Anterior cingulate cortex (tissue), 58 donors: ENCODE results near the gene MORN2.

ENCODE experiments used
- DNase-seq, 58 donors: peaks; one replicate each; lab custom pipeline; 2025; lab: John Stamatoyannopoulos, UW

MORN2 gene

DNA sequence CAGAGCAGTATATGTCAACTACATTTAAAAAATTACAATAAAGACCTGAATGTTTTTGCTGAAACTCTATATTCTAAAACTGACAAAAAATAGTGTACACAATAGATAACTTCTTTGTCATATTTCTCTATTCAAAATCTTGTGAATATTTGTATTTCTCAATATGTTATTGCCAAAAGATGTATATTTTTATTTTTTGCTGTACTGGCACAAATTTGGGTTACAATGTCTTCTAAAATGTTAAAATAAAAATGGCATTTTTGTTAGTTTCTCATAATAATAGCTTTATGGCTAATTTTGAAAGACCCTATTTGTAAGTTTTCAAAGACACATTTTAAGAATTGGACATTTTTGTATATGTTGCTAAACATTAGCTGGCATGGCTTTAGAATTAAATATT, 13.3 kb downstream of the MORN2 start:
- DNase-seq = no peak

DNA sequence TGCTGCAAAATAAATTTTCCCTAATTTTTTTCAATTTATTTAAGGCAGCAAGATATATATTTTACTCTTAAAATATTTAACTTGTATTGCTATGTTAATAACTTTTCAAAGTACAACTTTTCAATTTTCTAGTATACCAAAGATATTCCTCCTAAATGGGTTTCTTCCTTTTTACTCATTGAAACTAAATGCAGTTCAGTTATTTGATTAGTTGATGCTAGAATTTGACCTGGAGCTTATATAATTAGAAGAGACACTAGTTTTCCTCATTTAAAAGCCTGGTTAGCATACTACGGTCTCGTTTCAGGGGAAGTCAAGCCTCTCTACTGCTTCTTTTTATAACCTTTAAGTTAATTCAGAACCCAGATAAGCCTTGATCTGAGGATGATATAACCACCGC, 13.8 kb downstream of the MORN2 start, which contains the start of gene ARHGEF33:
TSS of gene ARHGEF33 (plus strand) at position 301 of the 400 bp plus-strand sequence. CDS start 29,573 bp downstream, outside the sequence.
- no peak for DNase-seq

DNA sequence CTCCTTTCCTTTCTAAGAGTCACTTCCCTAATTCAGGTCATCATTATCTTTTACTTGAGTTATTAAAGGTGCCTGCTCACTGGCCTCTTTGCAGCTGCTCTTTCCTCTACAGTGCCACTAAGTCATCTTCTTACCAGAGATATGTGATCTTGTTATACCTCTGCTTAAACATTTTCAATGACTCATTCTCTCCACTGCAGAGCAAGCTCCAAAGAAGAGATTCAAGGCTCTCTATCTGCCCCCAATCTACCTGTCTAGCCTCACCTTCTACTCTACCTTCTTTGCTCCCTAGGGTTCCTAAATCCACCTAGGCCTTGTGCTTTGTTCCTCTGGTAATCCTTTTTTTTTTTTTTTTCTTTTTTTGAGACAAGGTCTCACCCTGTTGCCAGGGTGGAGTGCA, 17.0 kb downstream of the MORN2 start:
- no peak for DNase-seq

DNA sequence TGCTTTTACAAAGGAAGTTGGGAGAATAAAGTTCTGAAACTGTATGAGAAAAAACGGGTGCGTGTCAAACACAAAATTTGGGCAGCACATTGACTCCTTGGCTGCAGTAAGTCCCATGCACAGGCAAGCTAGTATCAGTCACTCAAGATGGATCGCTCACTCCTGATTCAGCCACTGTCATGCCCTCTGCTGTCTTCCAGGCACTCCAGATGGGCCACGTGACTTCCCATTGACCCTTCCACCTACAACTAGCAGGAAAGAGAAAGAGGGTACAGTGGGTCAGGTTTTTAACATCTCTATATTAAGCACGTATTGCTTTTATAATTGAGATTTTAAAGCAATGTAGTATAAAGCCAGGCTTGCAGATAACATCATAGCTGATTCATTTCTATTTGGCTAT, 22.5 kb downstream of the MORN2 start:
- DNase-seq = no peak

DNA sequence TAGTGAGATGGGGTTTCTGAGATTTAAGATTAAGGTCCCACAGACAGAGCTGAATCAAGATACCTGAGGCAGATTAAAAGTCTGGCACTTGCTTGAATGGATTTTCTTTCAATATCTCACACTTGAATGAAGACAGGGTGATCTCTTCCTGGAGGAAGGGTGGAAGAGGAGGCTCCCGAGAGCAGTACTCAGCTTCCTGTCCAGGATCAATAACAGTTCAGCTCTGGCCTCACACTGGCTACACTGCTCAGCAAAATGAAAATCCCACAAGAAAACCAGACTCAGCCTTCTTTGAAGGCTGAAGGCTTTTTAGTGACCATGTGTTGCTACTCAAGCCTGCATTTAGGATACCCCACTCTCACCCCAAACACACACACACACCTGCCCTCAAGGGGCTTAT, 24.9 kb downstream of the MORN2 start:
- DNase-seq = no peak

DNA sequence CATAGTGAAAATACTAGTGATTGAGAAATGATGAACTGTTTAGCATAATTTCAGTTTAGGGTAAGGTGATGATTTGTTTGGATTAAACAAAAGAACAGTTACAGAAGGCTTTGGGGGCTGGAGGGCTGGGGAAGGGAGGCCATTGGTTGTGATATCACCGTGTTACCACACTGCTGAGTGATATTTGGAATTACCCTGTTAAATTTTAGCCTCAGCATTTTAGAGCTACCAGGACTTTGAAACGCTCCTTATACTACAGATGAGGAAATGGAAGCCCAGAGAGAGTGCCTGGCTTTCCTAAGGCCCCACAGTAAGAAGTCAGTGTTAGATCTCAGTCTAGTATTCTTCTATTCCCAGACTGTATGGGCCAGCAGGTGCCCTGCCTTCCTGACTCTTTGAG, 29.5 kb downstream of the MORN2 start:
- no peak for DNase-seq

DNA sequence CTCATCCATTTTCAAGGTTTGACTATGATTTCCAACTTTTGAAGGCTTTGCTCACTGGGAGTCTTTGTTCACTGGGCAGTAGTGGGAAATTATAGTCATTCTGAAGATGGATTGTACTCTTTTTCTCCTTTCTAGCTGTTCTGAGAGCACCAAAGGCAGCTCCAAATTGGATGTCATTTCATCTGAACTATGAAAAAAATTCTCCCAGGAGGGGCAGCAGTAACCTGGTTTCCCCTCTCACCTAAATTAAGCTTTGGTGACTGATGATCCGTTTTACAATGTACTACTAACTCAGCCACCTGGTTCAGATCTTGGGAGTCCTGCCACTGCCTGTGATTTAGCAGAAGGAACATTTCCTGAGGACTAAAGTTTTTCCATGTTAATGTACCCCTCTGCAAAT, 31.5 kb downstream of the MORN2 start:
- no peak for DNase-seq

DNA sequence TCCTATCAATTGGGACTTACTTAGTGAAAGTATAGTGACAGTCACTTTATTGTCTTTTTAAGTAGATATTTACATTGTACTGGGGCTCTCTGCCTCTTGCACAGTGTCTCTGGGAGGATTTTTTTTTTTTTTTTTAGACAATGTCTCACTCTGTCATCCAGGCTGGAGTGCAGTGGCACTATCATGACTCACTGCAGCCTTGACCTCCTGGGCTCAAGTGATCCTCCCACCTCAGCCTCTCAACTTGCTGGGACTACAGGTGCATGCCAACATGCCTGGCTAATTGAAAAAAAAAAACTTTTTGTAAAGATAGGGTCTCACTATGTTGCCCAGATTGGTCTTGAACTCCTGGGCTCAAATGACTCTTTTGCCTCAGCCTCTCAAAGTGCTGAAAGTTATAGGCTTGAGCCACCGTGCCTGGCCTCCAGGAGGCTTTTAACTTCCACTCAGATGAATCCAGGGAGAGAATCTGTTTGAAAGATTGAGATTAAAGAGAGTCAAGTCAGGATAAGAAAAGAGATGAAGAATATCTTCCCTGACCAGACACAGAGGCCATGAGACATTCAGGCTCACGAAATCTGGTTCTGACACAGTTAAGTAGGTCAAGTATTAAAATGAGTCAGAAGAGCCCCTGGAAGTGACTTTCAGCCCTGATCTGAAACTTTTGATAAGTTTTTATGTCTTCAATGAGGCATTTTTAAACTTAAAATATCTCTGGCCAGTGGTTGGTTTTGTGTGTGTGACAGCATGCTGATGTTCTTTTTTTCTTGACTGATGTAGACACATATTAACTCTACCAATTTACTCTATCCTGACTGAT, 32.2 kb downstream of the MORN2 start:
- no peak for DNase-seq

DNA sequence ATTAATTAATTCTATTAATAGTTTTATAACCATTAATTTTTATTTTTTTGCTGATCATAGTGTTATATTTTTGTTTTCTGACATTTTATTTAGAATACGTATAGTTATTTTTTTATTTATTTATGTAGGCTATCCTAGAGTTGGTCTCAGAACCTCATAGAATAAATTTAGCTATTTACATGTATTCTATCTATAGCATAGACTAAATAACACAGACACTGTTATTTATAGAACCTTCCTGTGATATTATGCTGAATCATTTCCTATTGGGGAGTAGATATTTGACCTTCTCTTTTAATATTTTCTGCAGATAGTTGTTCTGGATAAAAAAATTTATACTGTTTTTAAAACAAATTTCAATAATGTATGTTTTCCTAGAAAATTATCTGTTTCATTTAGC, 34.1 kb downstream of the MORN2 start:
- DNase-seq = no peak

DNA sequence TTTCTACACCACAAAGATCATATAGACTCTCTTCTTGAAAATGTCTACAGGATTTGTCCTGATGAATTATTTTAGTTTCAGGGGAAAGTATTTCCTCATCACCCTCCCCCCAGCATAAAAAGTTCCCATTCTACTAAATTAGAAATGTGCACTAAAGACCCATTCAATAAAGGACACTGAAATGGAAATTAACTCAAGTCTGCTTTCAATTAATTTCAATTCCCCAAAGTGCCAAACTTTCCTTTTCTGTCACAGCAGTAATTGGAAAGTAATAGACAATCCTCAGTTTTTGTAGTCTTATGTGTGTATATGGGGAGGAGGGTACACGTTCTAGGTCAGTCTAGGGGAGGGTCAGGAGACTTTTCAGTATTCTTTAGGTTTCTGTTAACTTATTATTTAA, 35.4 kb downstream of the MORN2 start:
- DNase-seq = no peak

DNA sequence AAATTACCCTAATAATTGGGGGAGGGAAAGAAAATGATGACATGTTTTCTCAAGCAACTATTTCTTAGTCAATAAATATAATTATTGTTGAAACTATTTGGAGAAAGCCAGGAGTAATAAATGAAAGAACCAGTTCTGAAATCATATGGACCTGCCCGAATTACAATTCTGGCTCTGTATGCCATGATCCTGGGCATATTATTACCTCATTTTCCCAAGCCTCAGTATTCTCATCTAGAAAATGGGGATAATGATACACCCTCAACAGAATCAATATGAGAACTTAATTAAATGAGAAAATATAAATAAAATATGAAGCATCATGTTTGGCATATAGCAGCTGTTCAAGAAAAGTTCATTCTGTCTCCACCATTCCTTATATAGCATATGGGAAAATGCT, 36.8 kb downstream of the MORN2 start:
- DNase-seq = no peak

DNA sequence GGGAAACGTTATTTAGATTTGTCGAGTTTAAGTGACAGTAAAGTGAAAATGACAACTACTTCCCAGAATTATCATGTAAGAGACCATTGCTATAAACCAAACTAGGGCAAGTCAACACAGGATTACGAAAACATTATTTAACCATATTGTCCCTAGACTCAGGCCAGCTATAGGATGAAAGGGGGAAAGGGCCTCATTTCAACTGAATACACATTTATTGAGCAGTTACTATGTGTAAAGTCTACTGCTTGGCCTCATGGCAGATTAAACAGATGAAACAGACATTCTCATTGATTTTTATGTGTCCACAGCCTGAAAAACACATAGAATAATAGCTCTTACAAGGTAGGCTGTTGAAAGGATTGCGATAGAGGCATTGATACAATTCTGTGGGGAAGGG, 46.6 kb downstream of the MORN2 start:
- DNase-seq = no peak

DNA sequence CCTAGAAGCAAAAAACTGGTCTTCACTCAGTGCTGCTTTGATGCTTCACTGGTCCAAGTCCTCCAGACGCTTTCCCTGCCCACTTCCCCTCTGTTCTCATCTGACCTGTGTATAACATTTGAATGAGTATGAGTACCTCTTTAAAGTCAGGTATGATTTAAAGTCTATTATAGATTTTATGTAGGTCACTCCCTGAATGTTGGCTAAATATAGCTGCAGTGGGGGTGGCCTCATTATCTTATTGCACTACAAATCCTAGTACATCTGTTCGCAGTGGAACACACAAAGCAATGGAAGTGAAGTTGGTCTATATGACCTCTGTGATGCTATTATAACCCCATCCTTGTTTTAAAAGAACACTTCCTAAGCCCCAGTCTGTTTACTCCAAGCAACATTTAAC, 47.1 kb downstream of the MORN2 start:
- DNase-seq = no peak

DNA sequence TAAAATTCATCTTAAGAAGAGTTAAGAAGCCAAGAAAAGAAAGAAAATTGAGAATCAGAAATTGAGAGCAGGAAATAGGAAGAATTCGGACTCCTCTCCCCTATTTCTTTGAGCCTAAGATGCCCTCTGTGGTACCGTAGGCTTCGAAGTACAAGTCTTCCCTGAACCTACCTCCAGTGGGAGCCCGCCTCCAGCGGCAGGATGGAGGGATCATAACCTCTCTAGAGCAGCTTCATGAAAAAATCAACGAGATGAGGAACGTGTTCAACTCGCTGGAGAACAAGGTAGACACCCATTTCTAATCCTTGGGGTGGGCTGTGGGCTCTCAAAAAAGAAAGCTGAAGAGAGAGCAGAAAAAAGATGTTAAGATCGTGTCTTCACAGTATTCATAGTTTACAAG, 50.2 kb downstream of the MORN2 start:
- DNase-seq = no peak

DNA sequence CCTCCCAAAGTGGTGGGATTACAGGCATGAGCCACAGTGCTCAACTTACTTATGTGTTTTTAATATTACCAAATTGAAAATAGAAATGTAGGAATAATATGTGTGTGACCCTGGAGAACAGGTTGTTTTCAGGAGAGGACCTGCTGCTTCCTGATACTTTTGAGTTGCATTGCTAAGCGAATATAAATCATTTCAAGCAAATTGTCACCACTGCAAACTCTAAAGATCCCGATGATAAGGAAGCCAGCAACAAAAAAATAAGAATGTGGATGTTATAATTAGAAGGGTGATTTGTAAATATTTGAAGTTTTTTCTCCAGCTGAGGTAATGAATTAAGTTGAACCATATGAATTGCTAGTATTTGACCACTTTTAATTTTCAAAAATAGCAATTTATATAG, 54.8 kb downstream of the MORN2 start:
- DNase-seq = no peak
